Body of pancreas (tissue), 4 donors: ENCODE measurements around the gene GPR3.

ENCODE experiments used
- CTCF ChIP-seq, 7 experiments: fragments of 450-650 bp in 4 of 7; fragments of 200-600 bp in 3 of 7; sonication (generic) in 3 of 7; IDR thresholded peaks; one replicate each; pipeline ENCODE4 v1.5.1; 2016 to 2019; ENCODE audit warnings: antibody characterized with exemption in 7 of 7
- POLR2A ChIP-seq, 3 donors: fragments of 450-650 bp; IDR thresholded peaks; one replicate each; pipeline ENCODE4 v1.6.1; 2016; ENCODE audit warnings: antibody characterized with exemption in 3 of 3, mild to moderate bottlenecking in 2 of 3

- TF ChIP-seq CTCF (IDR thresholded peaks at IDR 0.05): no peak
- TF ChIP-seq POLR2A (IDR thresholded peaks at IDR 0.05): no peak
Observed at GRCh38 chr1:27358038-27358927, 34.1 kb upstream of the GPR3 start.
